ENCODE measurements around the gene GTF3C6.
"Not testable (repeated sequence)": the region's sequence is repeated elsewhere in the genome, so short reads cannot be mapped to it uniquely, and the experiment has no call there.

Gene GTF3C6

DNA sequence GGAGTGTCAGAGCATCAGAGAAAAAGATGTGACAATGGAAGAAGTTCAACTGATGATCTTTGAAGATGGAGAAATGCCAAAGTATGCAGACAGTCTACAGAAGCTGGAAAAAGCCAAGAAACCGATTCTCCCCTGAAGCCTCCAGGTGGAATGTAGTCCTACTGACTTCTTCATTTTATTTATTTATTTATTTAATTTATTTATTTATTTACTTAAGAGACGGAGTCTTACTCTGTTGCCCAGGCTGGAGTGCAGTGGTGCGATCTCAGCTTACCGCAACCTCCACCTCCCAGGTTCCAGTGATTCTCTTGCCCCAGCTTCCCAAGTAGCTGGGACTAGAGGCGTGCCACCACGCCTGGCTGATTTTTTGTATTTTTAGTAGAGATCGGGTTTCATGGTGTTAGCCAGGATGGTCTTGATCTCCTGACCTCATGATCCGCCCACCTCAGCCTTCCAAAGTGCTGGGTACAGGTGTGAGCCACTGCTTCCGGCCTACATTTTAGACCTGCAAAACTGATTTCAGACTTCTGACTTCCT is 21.1 kb downstream of the GTF3C6 start:
- DNase-seq (ENCODE audit: low spot score) = no peak

DNA sequence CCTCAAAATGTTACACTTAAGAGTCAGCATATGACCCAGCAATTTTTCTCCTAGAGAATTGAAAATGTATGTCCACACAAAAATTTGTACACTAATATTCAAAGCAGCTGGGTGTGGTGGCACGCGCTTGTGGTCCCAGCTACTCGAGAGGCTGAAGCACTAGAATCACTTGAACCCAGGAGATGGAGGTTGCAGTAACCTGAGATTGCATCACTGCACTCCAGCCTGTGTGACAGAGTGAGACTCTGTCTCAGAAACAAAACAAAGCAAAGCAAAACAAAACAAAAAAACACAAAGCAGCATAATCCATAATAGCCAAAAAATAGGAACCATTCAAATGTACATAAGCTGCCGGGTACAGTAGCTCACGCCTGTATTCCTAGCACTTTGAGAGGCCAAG is 21.7 kb downstream of the GTF3C6 start:
- DNase-seq (ENCODE audit: low spot score) = no peak

DNA sequence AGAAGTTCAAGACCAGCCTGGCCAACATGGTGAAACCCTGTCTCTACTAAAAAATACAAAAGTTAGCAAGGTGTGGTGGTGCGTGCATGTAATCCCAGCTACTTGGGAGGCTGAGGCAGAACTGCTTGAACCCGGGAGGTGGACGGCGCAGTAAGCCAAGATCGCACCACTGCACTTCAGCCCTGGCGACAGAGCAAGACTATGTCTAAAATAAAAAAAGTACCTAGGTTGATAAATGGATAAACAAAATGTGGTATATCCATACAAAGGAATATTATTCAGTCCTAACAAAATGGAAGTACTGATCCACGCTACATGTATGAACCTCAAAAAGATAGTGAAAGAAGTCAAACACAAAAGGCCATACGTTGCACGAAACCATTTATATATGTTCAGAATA is 22.1 kb downstream of the GTF3C6 start:
- DNase-seq (ENCODE audit: low spot score) = no peak

DNA sequence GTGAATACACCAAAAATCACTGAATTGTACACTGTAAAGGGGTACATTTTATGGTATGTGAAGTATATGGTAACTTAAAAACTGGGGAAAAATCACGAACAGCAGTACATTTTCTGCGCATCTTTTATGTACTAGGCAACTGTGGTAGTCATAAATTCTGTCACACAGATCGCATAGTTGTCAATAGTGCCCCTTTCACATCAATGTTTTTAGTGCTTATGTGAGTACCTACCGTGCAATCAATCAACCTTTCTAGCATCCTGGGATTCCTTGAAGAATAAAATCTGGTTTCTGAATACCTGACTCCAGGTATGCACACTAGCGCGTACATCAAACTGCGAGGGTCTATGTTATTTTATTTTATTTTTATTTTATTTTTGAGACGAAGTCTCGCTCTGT is 22.7 kb downstream of the GTF3C6 start:
- DNase-seq (ENCODE audit: low spot score) = no peak

DNA sequence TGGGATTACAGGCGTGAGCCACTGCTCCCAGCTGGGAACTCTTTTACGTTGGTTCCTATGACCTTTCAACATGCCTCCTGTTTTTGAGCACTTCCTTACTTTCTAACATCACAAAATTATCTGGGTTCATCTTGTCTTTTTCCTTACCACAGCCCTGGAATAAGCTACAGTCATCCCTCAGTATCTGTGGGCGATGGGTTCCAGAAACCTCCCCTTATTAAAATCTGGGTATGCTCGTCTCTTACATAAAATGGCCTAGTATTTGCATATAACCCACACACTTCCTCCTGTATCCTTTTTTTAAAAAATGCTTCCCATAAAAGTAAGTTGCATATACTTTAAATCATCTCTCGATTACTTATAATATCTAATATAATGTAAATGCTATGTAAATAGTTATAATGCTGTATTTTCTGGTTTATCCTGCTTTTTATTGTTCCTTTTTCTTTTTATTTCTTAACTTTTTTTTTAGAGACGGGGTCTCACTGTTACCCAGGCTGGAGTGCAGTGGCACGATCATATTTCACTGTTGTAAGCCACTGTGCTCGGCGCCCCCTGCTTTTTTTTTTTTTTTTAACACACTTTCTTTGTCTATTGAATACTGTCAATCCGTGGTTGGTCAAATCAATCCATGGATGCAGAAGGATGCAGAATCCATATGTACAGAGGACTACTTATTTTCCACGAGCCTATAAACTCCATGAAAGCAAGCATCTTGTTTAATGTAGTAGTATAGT is 32.5 kb downstream of the GTF3C6 start:
- DNase-seq (ENCODE audit: low spot score) = no peak

DNA sequence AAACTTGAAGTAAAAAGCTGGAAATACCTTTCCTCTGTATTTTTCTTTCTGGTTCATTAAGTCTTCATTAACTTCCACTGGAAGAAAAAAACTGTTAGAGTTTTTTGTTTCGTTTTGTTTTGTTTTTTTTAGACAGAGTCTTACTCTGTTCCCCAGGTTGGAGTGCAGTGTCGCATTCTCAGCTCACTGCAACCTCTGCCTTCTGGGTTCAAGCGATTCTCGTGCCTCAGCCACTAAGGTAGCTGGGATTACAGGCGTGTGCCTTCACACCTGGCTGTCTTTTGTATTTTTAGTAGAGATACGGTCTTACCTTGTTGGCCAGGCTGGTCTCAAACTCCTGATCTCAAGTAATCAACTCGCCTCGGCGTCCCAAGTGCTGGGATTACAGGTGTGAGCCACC is 38.2 kb downstream of the GTF3C6 start:
- DNase-seq (ENCODE audit: low spot score) = no peak

DNA sequence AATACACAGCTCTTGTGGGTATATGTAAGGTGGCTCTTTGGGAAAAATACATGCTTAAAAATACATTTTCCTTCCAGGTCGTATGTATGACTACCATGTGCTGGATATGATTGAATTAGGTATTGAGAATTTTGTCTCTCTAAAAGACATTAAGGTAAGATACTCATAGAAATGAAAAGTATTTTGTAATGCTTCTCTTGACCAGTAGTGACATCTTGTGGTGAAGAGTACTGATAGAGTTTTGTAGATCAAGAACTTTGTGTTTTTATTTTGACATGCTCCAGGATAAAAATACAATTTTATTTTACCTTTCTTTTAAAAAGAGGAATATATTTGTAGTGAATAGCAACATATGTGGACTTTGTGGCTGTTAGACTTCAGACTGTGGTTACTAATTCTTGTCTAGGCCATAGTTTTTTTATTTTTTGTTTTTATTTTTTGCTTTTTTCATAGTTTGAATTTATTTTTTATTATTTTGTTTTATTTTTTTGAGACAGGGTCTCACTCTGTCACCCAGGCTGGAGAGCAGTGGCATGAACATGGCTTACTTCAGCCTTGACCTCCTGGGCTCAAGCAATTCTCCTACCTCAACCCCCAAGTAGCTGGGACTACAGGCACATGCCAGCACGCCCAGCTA is 41.2 kb downstream of the GTF3C6 start:
- DNase-seq (ENCODE audit: low spot score) = no peak

DNA sequence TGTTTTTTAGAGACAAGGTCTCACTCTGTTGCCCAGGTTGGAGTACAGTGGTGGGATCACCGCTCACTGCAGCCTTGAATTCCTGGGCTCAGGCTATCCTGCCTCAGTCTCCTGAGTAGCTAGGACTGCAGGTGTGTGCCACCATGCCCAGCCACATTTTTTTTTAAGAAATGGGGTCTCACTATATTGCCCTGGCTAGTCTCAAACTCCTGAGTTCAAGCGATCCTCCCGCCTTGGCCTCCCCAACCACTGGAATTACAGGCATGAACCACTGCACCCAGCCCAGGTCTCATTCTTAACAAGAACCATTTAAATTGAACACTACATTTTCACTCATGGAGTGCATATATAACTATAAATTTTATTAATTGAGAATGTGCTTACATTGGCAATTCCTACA is 43.8 kb downstream of the GTF3C6 start:
- DNase-seq (ENCODE audit: low spot score) = no peak

DNA sequence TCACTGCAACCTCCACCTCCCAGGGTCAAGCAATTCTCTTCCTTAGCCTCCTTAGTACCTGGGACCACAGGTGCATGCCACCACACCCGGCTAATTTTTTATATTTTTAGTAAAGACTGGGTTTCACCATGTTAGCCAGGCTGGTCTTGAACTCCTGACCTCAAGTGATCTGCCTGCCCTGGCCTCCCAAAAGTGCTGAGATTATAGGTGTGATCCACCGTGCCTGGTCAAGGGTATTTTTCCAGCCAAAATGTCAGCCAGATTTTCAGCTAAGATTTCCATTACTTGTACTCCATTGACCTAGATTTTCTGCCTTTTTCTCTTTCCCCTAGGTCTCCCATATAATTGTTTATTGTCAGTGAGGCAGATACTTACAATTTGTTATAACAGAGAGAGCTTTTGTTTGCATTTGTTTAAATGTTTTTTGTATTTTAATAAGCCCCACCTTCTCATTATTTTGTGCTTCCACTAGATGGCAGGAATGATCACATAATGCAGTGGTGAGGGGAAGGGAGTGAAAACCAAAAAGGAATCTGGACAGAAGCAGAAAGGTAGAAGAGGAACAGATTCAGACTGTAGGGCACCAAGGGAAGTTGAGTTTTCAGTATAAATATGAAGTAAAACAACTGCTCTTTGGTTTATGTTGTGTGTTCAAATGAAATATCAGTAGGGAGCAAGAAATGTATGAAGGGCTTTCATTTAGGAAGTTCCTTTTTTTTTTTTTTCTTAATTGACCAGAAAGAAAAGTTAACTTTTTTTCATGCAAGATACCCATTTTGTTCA is 53.0 kb downstream of the GTF3C6 start:
- peak; percentile 24 for DNase-seq (ENCODE audit: low spot score)

DNA sequence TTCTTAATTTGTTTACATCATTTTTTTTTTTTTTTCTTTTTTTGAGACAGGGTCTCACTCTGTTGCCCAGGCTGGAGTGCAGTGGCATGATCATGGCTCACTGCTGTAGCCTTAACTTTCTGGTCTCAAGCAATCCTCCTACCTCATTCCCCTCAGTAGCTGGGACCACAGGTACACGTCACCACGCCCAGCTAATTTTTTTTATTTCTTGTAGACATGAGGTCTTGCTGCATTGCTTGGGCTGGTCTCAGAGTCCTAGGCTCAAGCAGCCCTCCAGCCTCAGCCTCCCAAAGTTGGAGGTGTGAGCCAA is 53.6 kb downstream of the GTF3C6 start:
- no peak for DNase-seq (ENCODE audit: low spot score)

DNA sequence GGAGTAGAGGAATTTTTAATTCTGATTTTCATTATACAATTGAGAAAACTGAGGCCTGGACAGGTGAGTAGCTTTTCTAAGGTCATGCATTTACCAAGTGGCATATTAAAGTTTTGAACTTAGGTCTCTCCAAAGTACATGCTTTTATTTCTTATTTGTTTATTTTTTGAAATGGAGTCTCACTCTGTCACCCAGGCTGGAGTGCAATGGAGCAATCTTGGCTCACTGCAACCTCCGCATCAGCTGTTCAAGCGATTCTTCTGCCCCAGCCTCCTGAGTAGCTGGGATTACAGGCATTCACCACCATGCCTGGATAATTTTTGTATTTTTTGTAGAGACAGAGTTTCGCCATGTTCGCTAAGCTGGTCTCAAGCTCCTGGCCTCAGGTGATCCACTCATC is 54.0 kb downstream of the GTF3C6 start:
- not testable (repeated sequence) for DNase-seq (ENCODE audit: low spot score)

DNA sequence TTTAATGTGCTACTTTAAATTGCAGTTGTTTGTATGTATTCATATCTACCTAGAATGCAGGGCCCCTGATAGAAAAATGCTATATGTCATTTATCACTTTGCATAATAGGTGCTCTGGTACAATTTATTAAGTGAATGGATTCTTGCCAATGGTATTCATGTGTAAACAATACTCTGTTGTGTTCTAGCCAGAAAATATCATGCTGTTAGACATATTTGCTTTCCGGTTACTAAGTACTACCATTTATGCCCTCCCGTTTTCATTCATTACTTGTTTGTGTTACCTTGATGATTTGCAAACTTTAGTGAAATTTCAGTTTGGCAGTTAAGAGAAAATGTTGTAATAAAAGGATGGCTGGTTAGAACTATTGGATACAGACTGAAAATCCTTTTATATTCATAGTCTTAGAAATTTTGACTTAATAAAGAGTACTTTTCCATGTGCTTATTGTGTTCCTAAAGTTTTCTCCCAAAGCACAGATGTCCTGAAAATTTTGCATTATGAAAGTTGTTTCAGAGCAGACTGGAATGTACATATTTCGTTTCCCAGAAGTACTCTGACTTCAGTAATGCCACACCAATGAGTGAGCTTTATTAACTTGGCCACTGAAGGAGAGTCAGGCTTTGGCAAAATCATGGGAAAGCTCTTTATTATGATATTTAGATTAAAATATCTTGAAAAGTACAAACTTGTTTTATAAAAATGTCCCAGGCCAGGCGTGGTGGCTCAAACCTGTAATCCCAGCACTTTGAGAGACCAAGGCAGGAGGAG is 54.8 kb downstream of the GTF3C6 start:
- no peak for DNase-seq (ENCODE audit: low spot score)

DNA sequence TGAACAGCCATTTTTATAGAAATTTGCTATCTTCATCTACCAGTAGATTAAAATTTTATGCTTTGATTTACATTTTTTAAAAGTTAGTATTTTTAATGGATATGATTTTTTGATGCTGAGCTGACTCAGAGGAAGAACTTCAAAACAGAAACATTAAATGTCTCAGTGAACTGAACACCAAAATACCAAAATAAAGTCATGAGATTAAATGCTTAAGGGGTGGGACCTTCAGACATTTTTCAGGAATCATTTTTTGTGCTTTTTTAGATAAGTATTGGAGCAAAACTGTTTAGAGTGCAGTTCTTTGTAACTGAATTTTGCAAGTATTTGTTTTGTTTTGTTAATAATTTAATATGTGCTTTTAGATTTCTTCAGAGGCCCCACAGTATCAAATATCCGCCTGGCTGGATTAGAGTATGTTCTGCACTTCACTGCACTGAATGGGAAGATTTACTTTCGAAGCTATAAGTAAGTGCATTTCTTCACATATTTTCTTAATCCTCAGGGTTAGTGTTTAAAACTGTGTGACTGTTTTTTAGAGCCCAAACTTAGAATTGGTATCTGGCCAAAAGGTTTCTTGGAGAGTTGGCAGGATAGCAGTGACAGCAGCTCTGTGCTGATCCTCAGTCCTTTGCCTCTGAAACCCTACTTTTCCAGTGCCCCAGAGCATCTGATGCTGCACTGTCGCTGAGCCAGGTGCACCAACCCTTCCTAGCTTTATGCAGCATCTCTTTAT is 57.1 kb downstream of the GTF3C6 start:
- no peak for DNase-seq (ENCODE audit: low spot score)

DNA sequence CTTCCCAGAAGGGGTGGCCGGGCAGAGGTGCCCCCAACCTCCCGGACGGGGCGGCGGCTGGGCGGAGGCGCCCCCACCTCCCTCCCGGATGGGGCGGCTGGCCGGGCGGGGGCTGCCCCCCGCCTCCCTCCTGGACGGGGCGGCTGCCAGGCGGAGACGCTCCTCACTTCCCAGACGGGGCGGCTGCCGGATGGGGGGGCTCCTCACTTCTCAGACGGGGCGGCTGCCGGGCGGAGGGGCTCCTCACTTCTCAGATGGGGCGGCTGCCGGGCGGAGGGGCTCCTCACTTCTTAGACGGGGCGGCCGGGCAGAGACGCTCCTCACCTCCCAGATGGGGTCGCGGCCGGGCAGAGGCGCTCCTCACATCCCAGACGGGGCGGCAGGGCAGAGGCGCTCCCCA is 58.7 kb downstream of the GTF3C6 start:
- not testable (repeated sequence) for DNase-seq (ENCODE audit: low spot score)

All from CD4-positive, alpha-beta T cell treated with Interleukin-6 at 100 ng/mL for 8 hours (primary cell).